HK-2 (cell line): ENCODE measurements around the gene ANTXR1.

Experiments used
- DNase-seq: peaks from one replicate; pipeline ENCODE4 v3.0.0-alpha.2; 2018; ENCODE audit not compliant: unreplicated experiment

ANTXR1 gene

DNA sequence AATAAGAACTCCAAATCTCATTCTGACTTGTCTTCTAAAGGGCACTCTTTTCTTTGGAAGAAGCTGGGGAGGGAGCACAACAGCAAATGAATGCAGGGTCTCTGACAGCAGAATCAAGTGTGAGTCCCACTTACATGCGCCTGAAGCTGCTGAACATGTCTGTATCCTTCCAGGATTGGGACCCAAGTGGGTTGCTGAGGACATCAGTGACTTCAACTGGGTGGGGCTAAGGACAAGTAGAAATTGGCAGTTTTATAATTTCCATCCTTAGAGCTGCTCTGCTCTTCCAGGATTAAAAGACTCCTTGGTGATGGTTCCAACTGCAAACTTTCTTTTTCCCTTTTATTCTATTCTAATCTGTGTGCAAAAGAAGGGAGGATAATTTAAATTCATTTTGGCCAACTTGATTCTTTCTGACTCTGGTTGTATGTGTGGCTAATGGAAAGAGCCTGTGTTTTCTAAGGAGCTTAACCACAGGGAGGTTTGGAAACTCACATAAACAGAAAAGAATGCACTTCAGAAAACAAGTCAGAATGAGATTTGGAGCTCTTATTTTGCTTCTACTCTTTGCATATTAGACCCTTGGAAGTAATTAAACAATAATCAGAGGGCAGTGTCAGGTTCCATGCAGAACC, 20.6 kb downstream of the ANTXR1 start:
- DNase-seq, result no peak

DNA sequence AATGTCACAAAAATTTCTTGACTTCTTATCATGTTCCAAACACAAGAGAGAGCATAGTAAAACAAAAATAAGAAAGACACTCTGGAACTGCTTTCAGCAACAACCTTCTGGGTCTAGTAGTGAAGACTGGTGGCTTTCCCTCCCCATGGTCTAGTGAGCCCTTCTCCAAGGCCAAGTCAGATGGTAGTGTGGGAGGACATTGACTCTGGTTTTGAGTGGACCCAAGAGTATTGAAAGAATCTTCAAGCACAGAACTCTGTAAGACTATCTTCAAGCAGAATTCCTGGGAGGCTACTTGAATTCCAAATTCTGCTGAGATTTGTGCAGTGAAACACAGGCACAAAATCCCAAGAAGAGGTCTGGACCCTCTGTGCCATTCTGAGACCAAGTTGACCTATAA, 21.1 kb downstream of the ANTXR1 start:
- DNase-seq, result no peak

DNA sequence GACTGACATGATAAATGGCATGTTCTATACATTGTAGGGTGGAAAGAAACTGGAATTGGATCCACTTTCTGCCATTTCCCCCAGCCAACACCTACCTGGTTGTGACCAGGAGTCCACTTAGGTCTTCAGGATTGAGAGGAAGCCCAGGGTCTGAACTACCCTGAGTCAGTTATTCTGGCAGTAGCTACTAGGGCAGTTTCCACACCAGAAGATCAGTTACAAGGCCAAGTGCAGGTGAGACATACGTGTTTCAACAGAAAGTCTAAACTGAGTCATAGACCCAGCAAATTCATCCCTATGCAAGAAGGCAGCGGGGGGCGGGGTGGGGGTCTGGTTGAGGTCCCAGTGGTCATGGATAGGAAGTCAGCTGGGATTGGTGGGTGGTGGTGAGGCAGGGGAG, 21.9 kb downstream of the ANTXR1 start:
- no peak for DNase-seq

DNA sequence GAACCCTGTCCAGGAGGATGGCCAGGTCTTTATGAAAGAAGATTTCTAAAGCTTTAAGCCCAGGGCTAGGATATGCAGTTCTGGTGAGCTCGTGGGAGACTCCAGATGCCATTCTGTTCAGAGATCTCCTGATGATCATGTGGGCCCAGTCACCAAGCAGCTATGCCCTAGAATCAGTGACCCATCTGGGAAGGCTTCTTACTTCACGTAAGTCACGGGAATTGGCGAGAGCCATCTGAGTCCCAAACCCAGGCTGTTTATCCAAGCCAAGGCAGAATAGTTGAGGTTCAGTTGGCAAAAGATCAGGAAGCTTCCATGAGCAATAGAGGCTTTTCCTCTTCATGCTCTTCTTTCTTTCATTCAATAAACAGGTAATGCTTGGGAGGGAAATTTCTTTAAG, 23.9 kb downstream of the ANTXR1 start:
- no peak for DNase-seq

DNA sequence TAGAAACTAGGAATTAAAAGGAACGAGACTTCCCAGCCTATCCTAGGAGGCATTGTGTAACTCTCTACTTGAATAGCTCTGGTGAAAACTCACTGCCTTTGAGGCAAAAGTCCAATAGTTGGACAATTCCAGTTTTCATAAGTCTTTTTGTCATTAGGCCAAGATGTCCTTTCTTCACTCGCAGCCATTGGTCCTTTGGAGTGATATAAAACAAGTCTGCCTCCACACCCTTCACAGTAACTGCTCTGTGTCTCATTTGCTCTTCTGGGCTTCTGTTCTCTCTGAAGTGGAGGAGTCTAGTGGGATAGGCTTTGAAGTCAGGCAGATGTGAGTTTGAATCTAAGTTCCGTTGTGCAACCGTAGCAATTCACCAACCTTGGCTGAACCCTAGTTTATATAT, 28.2 kb downstream of the ANTXR1 start:
- DNase-seq, result no peak

DNA sequence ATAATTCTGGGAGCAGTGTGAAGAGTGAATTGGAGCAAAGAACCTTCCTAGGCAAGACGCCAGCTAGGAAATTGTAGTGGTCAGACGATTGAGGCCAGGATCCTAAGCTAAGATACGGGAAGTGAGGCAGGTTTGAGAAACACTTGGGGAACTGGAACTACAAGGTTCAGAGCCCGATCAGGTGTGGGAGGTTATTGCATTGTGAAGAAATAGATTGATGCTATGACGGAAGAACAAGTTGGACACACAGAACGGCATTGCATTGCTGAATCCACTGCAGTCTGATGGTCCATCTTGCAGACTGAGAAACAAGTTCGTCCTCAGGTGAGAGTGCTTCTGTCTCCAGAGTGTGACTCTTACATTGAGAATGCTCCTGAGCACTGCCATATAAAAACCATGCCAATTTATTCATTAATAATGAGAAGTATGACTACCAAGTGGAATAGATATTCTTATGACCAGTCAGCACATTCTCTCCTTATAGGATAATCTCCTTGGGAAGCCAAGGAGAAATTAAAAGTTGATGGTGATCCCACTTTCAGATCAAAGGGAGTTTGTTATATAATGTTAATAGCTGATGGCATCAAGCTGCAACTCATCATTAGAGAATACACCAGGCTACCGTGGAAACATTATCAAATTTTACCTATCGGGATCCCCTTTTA, 30.9 kb downstream of the ANTXR1 start:
- DNase-seq, result no peak

DNA sequence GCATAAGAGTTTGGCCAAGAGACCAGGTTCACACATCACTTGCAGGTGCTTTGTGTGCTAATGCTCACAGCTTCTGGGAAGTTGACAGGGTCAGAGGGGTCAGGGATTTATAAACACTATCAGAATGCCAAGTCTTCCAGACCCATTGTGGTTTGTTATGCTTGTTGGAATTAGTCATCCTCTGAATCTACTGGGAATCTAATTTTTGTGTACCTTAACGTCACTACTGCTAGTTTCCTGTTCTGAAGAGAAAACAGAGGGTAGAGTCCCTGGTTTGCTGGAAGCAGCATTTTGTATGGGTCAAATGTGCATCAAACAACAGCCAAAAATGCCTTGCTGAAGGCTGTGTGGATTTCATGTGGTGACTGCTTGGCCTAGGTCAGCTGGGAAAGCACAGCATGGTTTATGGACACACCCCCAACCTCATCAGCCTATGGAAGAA, 33.3 kb downstream of the ANTXR1 start:
- no peak for DNase-seq

DNA sequence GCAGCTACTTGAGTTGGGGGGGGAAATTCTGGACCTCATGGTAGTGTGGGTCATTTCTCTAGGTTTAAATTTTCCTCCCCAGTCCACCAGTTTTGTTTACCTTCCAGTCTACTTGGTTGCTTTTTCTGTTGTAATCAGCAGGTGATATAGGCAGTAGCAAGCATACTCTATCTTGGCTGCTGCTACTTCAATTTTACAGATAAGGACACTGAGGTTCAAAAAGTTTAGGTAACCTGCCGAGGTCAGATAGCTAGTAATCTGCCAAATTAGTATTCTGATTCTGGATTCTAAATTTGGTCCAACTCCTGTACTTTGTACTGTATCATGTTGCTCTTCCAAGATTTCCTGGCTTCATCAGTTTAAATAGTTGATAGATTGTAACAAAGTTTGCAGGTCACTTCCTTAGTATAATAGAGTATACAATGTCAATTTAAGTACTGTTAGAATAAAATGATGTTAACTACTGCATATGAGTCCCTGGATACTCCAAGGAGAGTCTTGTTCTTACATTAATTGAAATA, 34.7 kb downstream of the ANTXR1 start:
- DNase-seq, result no peak

DNA sequence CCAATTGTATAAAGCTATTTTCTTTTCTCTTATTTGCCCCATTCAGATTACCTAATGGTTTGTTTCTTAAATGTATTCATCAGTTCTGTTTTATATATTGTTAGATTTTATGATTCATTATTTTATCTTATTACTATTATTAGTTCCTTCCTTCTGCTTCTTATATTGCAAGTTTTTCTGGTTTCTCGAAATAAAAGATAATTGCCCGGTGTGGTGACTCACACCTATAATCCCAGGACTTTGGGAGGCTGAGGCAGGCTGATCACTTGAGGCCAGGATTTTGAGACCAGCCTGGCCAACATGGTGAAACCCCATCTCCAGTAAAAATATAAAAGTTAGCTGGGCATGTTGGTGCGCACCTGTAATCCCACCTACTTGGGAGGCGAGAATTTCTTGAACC, 37.8 kb downstream of the ANTXR1 start:
- no peak for DNase-seq

DNA sequence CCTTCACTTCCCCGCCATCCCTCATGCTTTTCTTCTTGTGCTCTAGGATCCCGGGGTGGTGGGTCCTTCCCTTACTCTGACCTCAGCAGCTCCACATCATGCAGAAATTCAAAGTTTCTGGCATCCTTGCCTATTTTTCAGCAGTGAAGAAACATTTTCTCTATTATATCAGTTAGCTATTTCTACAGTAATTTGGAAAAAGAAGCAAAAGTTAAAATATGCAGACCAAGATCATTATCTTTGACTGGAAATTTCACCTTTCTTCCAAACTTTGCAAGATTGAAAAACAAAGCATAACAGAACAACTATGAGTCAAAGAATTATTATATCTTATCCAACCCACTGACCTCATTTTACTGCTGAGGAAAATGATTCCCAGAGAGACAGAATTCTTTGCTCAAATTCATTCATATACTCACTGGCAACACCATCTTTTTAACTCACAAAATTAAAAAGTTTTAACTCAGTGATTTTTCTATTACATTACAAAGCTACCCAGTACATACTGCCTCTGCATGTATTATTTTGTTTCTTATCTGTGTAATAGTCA, 40.5 kb downstream of the ANTXR1 start:
- DNase-seq, result no peak

DNA sequence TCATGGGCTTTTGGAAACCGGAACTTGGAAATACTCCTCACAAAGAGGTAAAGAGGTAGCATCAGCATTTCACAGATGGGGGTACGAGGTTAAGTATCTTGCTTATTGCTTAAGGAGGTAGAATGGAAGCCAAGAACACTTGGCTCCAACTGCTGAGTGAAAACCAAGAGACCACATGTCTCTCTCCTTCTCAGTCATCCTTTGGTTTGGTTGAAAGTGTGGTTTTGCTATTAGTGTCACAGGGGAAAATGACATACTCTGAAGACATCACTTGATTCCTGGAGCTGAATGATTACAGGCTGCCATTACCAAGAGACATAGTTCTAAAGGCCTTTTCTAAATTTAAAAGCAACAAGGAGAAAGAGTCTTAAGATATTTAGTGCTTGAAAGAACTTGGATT, 41.5 kb downstream of the ANTXR1 start:
- DNase-seq, result no peak

DNA sequence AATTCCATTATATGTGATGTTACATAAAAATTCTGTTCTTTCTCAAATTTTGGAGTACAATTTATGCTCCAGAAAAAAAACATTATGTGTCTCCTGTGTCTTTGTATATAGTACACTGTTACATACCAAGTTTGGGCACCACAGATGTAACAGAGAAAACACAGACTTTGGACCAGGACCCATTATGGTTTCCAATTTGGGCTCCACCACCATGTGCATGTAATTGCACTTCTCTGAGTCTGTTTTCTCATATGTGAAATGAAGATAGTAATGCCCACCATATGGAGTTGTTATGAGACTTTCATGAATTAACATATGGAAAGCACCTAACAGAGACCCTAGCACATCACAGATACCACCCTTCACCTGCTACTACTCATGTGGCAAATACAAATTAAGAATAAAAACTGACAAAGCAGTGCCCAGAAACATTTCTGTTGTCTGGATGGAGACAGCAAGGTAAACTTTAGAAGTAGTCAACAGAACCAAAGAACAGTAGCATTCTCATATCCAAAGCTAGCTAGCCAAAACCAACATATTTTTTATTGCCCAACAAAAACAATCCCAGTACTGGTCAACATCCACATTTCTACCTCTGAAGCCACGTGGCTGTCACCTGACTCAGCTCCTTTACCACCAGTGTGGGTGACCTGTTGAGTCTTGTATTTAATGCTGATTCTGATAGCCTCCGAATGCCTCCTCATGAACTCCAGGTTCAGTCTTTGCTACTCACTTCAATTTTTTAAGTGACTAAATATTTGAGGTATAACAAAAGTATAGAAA, 42.9 kb downstream of the ANTXR1 start:
- DNase-seq, result no peak

DNA sequence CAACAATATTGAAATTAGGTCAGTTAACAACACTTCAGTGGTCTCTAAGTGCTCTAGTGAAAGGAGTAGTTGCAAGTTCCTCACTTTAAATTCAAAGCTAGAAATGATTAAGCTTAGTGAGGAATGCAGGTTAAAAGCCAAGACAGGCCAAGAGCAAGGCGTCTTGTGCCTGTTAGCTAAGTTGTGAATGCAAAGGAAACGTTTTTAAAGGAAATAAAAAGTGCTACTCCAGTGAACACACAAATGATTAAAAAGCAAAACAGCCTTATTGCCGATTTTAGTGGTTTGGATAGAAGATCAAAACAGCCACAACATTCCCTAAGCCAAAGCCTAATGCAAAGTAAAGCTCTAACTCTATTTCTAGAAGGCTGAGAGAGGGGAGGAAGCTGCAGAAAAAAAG, 44.7 kb downstream of the ANTXR1 start:
- no peak for DNase-seq

DNA sequence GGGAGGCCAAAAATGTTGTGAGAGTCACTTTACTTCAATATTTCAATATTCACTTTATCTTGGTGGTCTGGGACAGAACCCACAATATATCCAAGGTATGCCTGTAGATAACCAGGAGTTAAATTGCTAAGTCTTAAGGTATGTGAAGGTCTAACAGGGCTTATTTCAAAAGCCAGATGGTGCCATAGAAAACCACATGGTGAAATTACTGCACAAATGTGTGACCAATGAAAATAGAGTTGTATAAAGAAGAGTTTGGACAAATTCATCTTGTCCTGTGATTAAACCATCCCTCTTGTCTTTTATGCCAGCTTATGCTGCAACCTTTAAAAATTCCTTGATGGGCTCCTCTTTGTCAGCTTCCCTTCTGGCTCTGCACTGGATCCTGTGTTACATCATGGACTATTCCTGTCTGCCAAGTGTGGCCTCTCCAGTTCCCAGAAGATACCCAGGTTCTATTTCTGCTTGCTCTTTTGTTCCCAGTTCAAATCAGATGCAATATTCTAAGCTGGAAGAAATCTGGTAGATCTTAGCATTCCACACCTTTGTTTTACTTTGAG, 46.8 kb downstream of the ANTXR1 start:
- no peak for DNase-seq

DNA sequence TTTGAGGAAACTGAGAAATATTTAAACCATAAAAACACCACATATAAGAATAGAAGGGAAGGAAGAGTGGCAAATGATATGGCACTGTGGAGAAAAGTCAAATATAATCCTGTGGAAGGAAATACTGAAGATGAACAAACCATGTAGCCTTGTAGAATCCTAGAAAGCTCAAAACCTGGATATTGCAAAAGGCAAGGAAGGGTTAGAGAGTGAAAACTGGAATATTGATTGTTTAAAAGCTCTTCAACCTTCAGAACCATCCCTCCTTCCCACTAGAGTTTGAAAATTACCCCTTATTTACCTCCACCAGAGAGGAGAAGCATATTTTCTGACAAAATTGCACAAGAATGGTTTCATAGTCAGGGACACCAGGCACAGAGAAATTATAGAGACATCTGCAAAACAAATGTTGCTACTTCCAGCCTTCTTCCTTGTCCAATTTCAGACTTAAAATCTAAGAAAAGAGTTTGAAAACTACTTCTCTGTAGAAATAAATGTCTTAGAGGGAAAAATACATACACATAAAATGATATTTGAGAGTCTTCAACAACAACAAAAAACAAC, 48.0 kb downstream of the ANTXR1 start:
- no peak for DNase-seq

DNA sequence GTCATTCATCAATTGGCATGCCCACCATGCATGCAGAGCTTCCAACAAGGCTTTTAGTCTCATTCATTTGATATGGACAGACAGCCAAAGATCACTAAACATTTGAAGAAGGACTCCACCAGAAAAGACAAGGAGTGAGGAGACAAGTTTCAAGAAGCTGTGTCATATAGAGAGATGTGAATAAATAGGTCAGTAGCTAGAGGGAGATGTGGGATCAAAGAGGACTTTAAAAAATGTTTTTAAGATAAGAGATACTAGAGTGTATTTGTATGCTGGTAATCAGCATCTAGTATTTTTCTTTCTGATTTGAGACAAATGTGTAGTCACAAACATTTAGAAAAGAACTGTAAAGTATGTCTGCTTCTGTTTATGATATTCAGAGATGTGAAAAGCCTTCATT, 48.5 kb downstream of the ANTXR1 start:
- DNase-seq, result no peak

DNA sequence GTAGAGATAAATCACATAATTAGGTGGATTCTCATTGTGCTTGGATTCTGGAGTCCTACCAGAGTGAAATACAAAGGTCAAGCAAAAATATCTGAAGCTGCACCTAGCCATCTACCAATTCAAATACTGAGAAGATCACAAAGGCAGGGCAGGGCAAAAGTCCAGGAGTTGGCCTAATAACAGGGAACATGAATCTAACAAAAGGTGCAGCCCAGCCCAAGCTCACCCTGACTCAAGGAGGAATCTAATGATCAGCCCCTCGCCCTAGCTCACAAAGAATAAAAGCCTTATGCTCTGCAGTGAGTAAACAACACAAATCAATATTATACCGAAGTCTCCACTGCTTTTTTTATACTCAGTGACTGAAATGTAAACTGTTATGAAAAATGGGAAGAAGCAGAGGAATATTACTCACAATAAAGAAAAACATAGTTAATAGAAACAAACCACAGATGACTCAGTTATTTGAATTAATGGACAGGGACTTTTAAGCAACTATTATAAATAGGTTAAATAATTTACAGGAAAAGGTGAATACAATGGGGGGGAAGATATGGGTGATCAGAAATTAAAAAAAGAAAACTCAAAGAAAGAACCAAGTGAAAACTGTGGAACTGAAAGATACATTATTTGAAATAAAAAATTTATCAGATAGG, 49.5 kb downstream of the ANTXR1 start:
- DNase-seq, result no peak

DNA sequence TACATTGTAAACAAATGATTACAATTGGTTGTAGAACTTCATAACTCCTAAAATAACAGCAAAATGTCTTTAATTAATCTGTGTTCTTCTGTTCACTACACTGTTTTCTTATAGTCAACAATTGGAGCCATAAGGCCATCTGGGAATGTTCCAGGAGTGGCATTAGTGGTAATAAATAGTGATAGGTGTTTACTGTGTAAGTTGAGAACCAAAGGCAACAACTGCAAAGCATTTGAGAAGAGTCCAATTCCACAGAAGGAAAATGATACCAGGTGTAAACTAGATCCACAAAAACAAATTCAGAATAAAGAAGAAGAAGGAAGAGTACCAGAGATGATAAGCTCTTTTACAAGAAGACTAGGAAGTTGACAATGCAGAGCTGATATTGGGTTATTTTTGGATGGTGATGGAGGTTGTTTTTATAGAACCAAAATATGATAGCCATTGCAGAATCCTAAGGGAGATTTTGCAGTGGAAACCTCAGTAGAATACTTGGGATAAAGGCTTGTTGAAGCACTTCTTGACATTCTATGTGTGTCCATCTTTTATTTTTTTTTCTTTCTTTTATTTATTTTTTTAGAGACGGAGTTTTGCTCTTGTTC, 52.9 kb downstream of the ANTXR1 start:
- no peak for DNase-seq

DNA sequence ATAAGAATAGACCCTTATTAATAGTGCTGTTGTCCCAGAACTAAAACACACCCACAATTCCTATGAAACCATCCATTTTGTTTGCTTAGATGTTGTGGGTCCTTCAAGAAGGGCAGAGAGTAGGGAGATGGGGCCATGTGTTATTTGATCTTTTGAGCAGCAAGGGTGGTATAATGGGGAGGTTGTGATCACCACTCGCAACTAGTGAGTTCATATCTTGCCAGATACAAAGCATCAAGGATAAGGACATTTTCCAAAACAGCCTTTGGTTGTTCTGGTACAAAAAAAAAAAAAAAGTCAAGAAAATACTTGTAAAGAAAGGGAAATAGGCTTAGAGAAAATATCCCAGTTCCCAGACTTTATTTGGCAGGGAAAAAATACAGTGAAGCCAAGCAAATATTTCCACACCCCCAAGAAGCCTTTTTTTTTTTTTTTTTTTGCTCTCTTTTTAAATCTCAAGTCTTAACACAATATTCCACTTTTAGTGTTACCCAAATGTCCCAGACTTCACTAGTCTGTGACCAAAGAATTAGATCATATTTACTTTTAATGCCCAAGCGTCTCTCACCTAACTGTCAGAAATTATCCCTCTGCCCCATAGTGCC, 54.1 kb downstream of the ANTXR1 start:
- no peak for DNase-seq

DNA sequence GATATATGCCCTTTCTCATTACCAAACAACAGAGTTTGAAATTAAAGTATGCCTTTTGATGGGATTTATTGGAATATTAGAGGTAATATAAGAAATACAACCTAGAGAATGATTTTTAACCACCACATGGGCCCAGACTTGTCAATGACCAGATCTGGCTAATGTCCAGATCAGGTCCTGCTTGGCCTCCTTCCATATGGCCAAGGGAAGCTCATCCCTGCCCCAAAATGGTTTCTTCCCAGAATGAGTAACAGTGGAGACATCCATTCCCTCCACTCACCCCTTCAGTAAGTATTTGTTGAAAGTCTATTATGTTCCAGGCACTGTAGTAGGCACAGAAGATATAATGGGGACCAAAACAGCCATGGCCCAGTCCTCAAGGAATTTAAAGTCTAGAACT, 54.9 kb downstream of the ANTXR1 start:
- DNase-seq, result no peak

DNA sequence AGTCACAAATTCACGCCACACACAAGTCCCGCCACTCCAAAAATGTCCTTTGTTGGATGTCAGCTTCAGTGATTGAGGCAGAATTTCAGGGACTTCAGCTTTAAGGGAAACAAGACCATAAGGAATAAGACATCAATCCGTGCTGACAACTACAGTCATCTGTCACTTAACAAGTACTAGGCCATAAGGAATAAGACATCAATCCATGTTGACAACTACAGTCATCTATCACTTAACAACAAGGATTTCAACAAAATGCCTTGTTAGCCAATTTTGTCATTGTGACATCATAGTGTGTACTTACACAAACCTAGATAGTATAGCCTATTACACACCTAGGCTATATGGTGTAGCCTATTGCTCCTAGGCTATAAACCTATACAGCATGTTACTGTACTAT, 58.0 kb downstream of the ANTXR1 start:
- no peak for DNase-seq
